BLaER1 (cell line): ENCODE measurements around the gene WIPF1.
"Not testable (repeated sequence)": the region's sequence is repeated elsewhere in the genome, so short reads cannot be mapped to it uniquely, and the experiment has no call there.

Experiments
- H3K27ac ChIP-seq: shearing (Covaris generic); formaldehyde crosslinking; 2 replicates; pipeline ENCODE4 v1.8.1; 2022
- H3K27me3 ChIP-seq: shearing (Covaris generic); formaldehyde crosslinking; 2 replicates; pipeline ENCODE4 v1.8.1; 2022
- H3K36me3 ChIP-seq: shearing (Covaris generic); formaldehyde crosslinking; 2 replicates; pipeline ENCODE4 v1.8.1; 2022
- H3K4me1 ChIP-seq: shearing (Covaris generic); formaldehyde crosslinking; 2 replicates; pipeline ENCODE4 v1.8.1; 2022
- H3K4me2 ChIP-seq: shearing (Covaris generic); formaldehyde crosslinking; 2 replicates; pipeline ENCODE4 v1.8.1; 2022
- H3K4me3 ChIP-seq: shearing (Covaris generic); formaldehyde crosslinking; 2 replicates; pipeline ENCODE4 v1.8.1; 2022
- H3K9ac ChIP-seq: shearing (Covaris generic); formaldehyde crosslinking; 2 replicates; pipeline ENCODE4 v1.8.1; 2022
- H3K9me3 ChIP-seq: shearing (Covaris generic); formaldehyde crosslinking; 2 replicates; pipeline ENCODE4 v1.8.1; 2022
- H4K20me1 ChIP-seq: shearing (Covaris generic); formaldehyde crosslinking; 2 replicates; pipeline ENCODE4 v1.8.1; 2022
- Cebpa-rat ChIP-seq: shearing (Covaris generic); IDR thresholded peaks from 2 replicates; pipeline ENCODE4 v1.8.1; 2022

The WIPF1 gene

DNA sequence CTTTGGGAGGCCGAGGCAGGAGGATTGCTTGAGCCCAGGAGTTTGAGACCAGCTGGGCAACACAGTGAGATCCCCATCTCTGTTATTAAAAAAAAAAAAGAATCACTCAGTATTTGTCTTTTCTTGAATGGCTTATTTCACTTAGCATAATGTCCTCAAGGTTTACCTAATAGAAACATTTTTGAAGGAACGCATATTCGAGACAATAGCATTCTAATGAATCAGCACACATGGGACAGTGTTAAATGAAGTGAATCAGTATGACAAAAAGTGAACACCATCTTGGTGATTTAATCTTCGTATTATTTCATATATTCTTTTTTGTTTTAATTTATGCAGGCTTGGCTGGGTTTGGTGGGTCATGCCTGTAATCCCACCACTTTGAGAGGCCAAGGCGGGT lies 44.7 kb downstream of the WIPF1 start:
- no peaks in the 10 kb centered on the region for H3K4me1 ChIP-seq

GRCh38 chr2:174551697-174552096 lies 45.9 kb downstream of the WIPF1 start:
- Histone ChIP-seq H3K27ac (no peak overlapping the region), H3K27me3 (no peaks in the 10 kb centered on the region), H4K20me1 (no peaks in the 10 kb centered on the region), H3K9me3 (no peaks in the 10 kb centered on the region), H3K4me1 (no peaks in the 10 kb centered on the region), H3K4me3 (no peak overlapping the region), H3K4me2 (no peak overlapping the region), H3K36me3 (no peaks in the 10 kb centered on the region), H3K9ac (no peak overlapping the region)
- no peak for TF ChIP-seq Cebpa-rat

More for the DNA sequence above, 44.7 kb downstream of the WIPF1 start:
- Histone ChIP-seq H3K9me3 (no peaks in the 10 kb centered on the region), H3K36me3 (no peaks in the 10 kb centered on the region), H3K27ac (no peak overlapping the region), H4K20me1 (no peaks in the 10 kb centered on the region), H3K4me2 (no peak overlapping the region), H3K4me3 (no peak overlapping the region), H3K9ac (no peak overlapping the region), H3K27me3 (no peaks in the 10 kb centered on the region)
- TF ChIP-seq Cebpa-rat = no peak

DNA sequence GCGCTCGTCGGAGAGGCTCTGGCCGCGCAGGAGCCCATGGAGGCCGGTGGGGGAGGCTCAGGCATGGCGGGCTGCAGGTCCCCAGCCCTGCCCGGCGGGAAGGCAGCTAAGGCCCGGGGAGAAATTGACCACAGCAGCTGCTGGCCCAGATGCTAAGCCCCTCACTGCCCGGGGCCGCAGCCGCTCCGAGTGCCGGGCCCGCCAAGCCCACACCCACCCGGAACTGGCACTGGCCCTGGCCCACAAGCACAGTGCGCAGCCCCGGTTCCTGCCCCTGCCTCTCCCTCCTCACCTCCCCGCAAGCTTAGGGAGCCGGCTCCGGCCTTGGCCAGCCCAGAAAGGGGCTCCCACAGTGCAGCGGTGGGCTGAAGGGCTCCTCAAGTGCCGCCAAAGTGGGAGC lies 49.0 kb downstream of the WIPF1 start:
- H3K4me1 ChIP-seq, H3K36me3 ChIP-seq, H3K27me3 ChIP-seq, H4K20me1 ChIP-seq, H3K4me3 ChIP-seq, H3K9me3 ChIP-seq, H3K9ac ChIP-seq, H3K4me2 ChIP-seq, H3K27ac ChIP-seq: not testable (repeated sequence)

GRCh38 chr2:174548021-174548420 lies 49.6 kb downstream of the WIPF1 start:
- not testable (repeated sequence) for H3K36me3 ChIP-seq, H3K9ac ChIP-seq, H3K4me2 ChIP-seq, H3K27me3 ChIP-seq, H3K27ac ChIP-seq, H3K4me3 ChIP-seq, H3K9me3 ChIP-seq, H4K20me1 ChIP-seq, H3K4me1 ChIP-seq

DNA sequence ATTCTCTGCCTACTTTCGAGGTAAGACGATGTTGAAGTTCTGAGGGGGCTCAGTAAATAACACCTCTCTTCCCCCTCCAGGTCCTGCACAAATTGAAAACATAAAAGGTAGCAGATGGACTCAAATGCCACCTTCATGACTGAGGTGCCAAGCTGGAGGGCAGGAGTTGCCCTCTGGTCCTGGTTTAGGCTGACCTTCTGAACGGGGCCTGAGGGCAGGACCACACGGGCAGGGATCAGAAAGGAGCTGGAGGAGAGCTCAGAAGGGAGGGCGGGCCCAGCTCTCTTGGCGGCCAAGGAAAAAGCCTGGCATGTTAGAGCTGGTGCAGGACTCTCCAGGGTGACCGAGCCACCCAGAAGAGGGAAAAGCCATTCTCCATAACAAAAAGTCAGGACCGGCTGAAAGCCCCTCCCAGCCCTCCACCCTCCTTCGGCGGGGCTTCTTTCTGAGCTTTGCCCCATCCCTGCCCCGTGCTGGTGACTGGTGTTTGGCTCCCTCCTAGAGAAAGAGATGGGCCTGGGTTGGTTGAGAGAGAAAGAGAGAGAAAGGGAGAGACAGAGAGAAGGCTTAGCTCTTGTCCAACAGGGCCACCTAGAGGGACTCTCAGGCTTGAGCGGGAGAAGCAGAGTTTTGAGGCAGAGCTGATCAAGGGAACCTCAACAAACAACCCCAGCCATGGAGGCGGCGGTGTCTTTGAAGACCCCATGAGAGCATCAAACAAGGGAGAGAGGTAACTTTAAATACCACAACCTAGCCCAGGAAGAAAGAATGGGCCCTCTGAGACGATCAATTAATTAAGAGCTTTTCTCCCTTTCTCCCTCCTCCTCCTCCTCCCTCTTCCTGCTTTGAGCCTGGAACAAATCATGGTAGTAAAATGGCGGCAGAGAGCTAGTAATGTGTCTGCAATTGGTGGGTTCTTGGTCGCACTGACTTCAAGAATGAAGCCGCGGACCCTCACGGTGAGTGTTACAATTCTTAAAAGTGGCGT lies 50.8 kb downstream of the WIPF1 start:
- Histone ChIP-seq H3K4me3 (no peak overlapping the region), H4K20me1 (no peaks in the 10 kb centered on the region), H3K27ac (no peak overlapping the region), H3K36me3 (no peaks in the 10 kb centered on the region), H3K9me3 (no peaks in the 10 kb centered on the region), H3K27me3 (no peaks in the 10 kb centered on the region), H3K9ac (no peak overlapping the region), H3K4me2 (no peak overlapping the region), H3K4me1 (no peaks in the 10 kb centered on the region)
- no peak for TF ChIP-seq Cebpa-rat

GRCh38 chr2:174545240-174545639 lies 52.4 kb downstream of the WIPF1 start:
- no peak overlapping the region for H3K27ac ChIP-seq
- no peak overlapping the region for H3K4me2 ChIP-seq
- no peaks in the 10 kb centered on the region for H3K36me3 ChIP-seq
- H4K20me1 ChIP-seq = no peaks in the 10 kb centered on the region
- no peak overlapping the region for H3K4me3 ChIP-seq
- TF ChIP-seq Cebpa-rat = no peak
- H3K9ac ChIP-seq = no peak overlapping the region
- H3K9me3 ChIP-seq = no peaks in the 10 kb centered on the region
- no peaks in the 10 kb centered on the region for H3K27me3 ChIP-seq
- no peaks in the 10 kb centered on the region for H3K4me1 ChIP-seq

DNA sequence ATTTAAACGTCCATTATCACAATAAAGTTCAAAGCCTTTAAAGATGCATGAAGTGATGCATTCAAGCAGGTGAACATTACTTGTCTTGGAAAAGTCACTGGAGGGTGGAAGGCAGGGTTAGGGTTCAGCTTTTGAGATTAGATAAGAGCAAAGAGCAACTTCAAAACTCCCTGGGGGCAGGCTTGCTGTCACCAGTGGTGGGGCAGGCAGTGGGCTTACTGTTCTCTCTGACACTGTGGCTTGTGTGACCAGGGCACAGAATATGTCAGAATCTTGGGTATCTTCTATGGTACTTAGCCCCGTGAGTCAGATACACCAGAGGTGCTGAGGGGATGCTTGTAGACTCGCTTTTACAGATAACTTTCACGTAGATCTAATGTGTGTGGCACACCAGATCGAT lies 52.8 kb downstream of the WIPF1 start:
- no peak overlapping the region for H3K9ac ChIP-seq
- H3K27ac ChIP-seq = no peak overlapping the region
- no peaks in the 10 kb centered on the region for H3K9me3 ChIP-seq
- TF ChIP-seq Cebpa-rat = no peak
- H3K27me3 ChIP-seq = no peaks in the 10 kb centered on the region
- H3K4me1 ChIP-seq = no peaks in the 10 kb centered on the region
- H3K4me2 ChIP-seq = no peak overlapping the region
- no peaks in the 10 kb centered on the region for H4K20me1 ChIP-seq
- H3K36me3 ChIP-seq = no peaks in the 10 kb centered on the region
- H3K4me3 ChIP-seq = no peak overlapping the region

DNA sequence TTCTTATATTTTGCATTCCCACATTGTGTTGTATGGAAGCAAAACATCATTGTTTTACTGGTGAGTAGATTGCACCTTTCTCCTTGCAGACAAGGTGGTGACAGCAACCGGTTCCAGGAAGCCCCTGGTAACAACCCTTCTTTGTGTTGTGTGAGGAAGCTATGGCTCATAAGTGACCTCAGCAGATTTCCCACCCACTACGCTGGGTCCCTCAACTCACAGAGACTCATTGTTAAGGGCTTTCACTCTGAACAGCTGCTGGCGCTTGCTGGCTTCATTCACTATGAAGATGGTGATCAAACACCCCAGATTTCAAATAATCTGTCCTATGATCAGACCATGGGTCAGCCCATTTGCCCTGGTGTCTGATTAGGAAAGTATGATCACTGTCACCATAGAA lies 53.4 kb downstream of the WIPF1 start:
- Histone ChIP-seq H3K4me3 (no peak overlapping the region), H3K4me1 (no peaks in the 10 kb centered on the region), H3K4me2 (no peak overlapping the region), H3K9me3 (no peaks in the 10 kb centered on the region), H3K9ac (no peak overlapping the region), H3K27ac (no peak overlapping the region), H4K20me1 (no peaks in the 10 kb centered on the region), H3K36me3 (no peaks in the 10 kb centered on the region), H3K27me3 (no peaks in the 10 kb centered on the region)
- no peak for TF ChIP-seq Cebpa-rat

- H3K9me3 ChIP-seq = no peaks in the 10 kb centered on the region
- no peak overlapping the region for H3K9ac ChIP-seq
- H3K27me3 ChIP-seq = no peaks in the 10 kb centered on the region
- no peaks in the 10 kb centered on the region for H4K20me1 ChIP-seq
- no peak overlapping the region for H3K27ac ChIP-seq
- TF ChIP-seq Cebpa-rat = no peak
- peaks cover 15% of the 10 kb centered on the region for H3K4me1 ChIP-seq
- H3K4me2 ChIP-seq = no peak overlapping the region
- no peak overlapping the region for H3K4me3 ChIP-seq
- H3K36me3 ChIP-seq = no peaks in the 10 kb centered on the region
Measured at GRCh38 chr2:174540893-174541292, 56.7 kb downstream of the WIPF1 start.

GRCh38 chr2:174535757-174536703 lies 61.6 kb downstream of the WIPF1 start:
- Histone ChIP-seq H3K27ac (no peak overlapping the region), H3K9me3 (no peaks in the 10 kb centered on the region), H4K20me1 (no peaks in the 10 kb centered on the region), H3K27me3 (no peaks in the 10 kb centered on the region), H3K4me3 (no peak overlapping the region), H3K4me2 (peak overlapping the region; percentile 60), H3K9ac (no peak overlapping the region), H3K4me1 (peaks cover 17% of the 10 kb centered on the region), H3K36me3 (no peaks in the 10 kb centered on the region)
- TF ChIP-seq Cebpa-rat = no peak
